Mesothelial cell of epicardium (in vitro differentiated cells): ENCODE data around the gene MARCHF11. TPM values are rescaled to one million over a fixed set of nuclear protein-coding genes. Genes with fewer than 3 reads are reported as not detected.

Experiments used
- DNase-seq, 2 experiments: peaks; one replicate each; pipeline ENCODE4 v3.0.0; 2021; ENCODE audit warnings: low spot score in 2 of 2; ENCODE audit not compliant: unreplicated experiment in 2 of 2
- H3K27ac Mint-ChIP-seq: 2 replicates; pipeline ENCODE4 v1.8.0; 2021; ENCODE audit warnings: mixed read lengths
- H3K27me3 Mint-ChIP-seq: 2 replicates; pipeline ENCODE4 v1.8.0; 2021; ENCODE audit warnings: low read depth, mixed read lengths
- H3K36me3 Mint-ChIP-seq: 2 replicates; pipeline ENCODE4 v1.8.0; 2021; ENCODE audit warnings: mixed read lengths
- H3K4me1 Mint-ChIP-seq: 2 replicates; pipeline ENCODE4 v1.8.0; 2021; ENCODE audit warnings: mixed read lengths
- H3K4me3 Mint-ChIP-seq: 2 replicates; pipeline ENCODE4 v1.8.0; 2021; ENCODE audit warnings: mild to moderate bottlenecking, moderate library complexity, mixed read lengths
- H3K9me3 Mint-ChIP-seq: 2 replicates; pipeline ENCODE4 v1.8.0; 2021; ENCODE audit warnings: mixed read lengths
- CTCF ChIP-seq: fragments of 200-600 bp; sonication (generic); IDR thresholded peaks from one replicate; pipeline ENCODE4 v1.5.0; 2021; ENCODE audit warnings: antibody characterized with exemption; ENCODE audit not compliant: unreplicated experiment
- total RNA-seq: library from RNA; stranded (reverse); gene quantifications from 3 replicates; pipeline ENCODE4 v1.2.1, GENCODE V29; 2021

The MARCHF11 gene
- not detected in 3 replicates for total RNA-seq

DNA sequence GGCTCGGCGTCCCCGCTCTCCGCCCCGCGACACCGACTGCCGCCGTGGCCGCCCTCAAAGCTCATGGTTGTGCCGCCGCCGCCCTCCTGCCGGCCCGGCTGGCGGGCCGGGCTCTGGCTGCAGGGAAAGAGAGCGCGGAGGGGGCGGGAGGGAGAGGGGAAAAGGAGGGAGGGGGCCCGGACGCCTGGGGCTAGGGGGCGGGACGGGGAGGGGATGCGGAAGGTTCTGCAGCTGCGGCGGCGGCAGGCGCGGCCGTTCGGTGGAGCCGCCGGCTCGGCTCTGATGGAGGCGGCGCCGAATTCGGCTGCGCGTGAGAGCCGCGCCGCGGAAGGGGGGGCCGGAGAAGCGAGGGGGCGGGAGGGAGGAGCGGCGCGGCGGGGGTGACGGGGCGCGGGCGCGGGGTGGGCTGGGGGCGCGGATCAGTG is at the start of gene MARCHF11:
Gene MARCHF11 (minus strand): TSS at position 281 of the 425 bp plus-strand sequence. CDS start 216 bp downstream, at position 65.
- H3K9me3 Mint-ChIP-seq, result no peaks in the 10 kb centered on the region
- H3K27me3 Mint-ChIP-seq, result peaks cover 86% of the 10 kb centered on the region
- no peak for DNase-seq

GRCh38 chr5:16225927-16226326 is 46.3 kb upstream of the MARCHF11 start:
- DNase-seq, result no peak
- Mint-ChIP-seq H3K9me3 (no peaks in the 10 kb centered on the region), H3K4me1 (no peaks in the 10 kb centered on the region), H3K36me3 (no peaks in the 10 kb centered on the region), H3K4me3 (no peak overlapping the region), H3K27me3 (peaks cover 23% of the 10 kb centered on the region), H3K27ac (no peak overlapping the region)
- TF ChIP-seq CTCF, result no peak

More for the DNA sequence above, at the start of gene MARCHF11:
- peak within 1 kb of the TSS; percentile 60 for H3K4me3 Mint-ChIP-seq
- H3K4me1 Mint-ChIP-seq, result peaks cover 4% of the 10 kb centered on the region
- no peak for TF ChIP-seq CTCF
- H3K36me3 Mint-ChIP-seq, result no peaks in the 10 kb centered on the region
- H3K27ac Mint-ChIP-seq, result no peak within 1 kb of the TSS

DNA sequence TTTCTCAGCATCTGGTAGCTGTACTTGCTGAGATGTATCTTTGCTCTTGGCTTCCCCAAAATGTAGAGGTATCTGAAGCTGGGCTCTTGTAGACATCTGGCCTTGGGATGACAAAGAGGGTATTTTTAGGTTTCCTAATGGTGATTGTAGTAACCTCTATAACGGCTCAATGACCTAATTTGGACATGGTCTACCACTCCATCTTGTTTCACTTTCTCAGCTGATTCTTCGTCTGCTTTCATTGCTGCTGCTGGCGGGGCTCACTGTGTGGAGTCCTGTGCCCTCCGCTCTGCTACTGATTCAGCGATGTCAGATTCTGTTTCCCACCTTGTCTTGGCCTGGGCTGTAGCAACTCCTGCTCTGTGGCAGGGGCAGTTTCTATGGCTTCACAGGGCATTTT is 12.7 kb upstream of the MARCHF11 start:
- H3K4me1 Mint-ChIP-seq, result no peaks in the 10 kb centered on the region
- peaks cover 7% of the 10 kb centered on the region for H3K9me3 Mint-ChIP-seq
- H3K4me3 Mint-ChIP-seq, result no peak overlapping the region
- peaks cover 36% of the 10 kb centered on the region for H3K27me3 Mint-ChIP-seq
- no peak for TF ChIP-seq CTCF
- DNase-seq, result no peak
- H3K27ac Mint-ChIP-seq, result no peak overlapping the region
- no peaks in the 10 kb centered on the region for H3K36me3 Mint-ChIP-seq

DNA sequence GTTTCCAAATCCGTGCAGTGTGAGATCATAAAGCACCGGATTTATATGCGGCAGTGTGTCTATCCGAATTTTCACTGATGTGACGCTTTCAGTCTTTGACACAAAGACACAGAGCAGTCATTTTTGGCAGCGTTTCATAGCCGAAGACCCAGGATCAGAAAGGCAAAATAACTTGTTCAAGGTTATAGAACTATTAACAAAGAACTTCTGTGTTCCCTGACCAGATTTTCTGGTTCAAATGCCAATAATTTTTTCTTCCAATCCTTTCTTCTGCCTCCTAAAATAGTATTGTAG is 1.1 kb upstream of the MARCHF11 start:
- Mint-ChIP-seq H3K4me3 (peak overlapping the region; percentile 60), H3K27ac (no peak overlapping the region), H3K4me1 (peaks cover 4% of the 10 kb centered on the region), H3K36me3 (no peaks in the 10 kb centered on the region), H3K9me3 (no peaks in the 10 kb centered on the region), H3K27me3 (peaks cover 86% of the 10 kb centered on the region)
- TF ChIP-seq CTCF, result no peak
- no peak for DNase-seq

GRCh38 chr5:16179936-16180788 is 571 bp upstream of the MARCHF11 start:
- H3K4me1 Mint-ChIP-seq, result peaks cover 4% of the 10 kb centered on the region
- peaks cover 86% of the 10 kb centered on the region for H3K27me3 Mint-ChIP-seq
- H3K9me3 Mint-ChIP-seq, result no peaks in the 10 kb centered on the region
- DNase-seq, result no peak
- H3K4me3 Mint-ChIP-seq, result peak overlapping the region; percentile 60
- H3K36me3 Mint-ChIP-seq, result no peaks in the 10 kb centered on the region
- H3K27ac Mint-ChIP-seq, result no peak overlapping the region
- no peak for TF ChIP-seq CTCF
